Fibroblast of lung (primary cell): ENCODE results near the gene SSPN. TPM values are rescaled to one million over a fixed set of nuclear protein-coding genes. Genes with fewer than 3 reads are reported as not detected.

Experiments
- DNase-seq, 2 donors: peaks; one replicate each; pipeline versions ENCODE4 v3.0.0 to v3.0.0-alpha.2; 2010; ENCODE audit warnings: low read depth in 2 of 2
- H2AFZ ChIP-seq: 2 replicates; pipeline ENCODE4 v1.5.1; 2012; ENCODE audit warnings: low read length, control low read depth, inconsistent platforms
- H3K27ac ChIP-seq: 2 replicates; pipeline ENCODE4 v1.5.1; 2011; ENCODE audit warnings: low read length, control low read depth; ENCODE audit not compliant: insufficient read depth
- H3K27me3 ChIP-seq: 2 replicates; pipeline ENCODE4 v1.5.1; 2011; ENCODE audit warnings: mild to moderate bottlenecking, low read length; ENCODE audit not compliant: control insufficient read depth, insufficient read depth
- H3K36me3 ChIP-seq: 2 replicates; pipeline ENCODE4 v1.5.1; 2011; ENCODE audit warnings: low read length; ENCODE audit not compliant: control insufficient read depth, insufficient read depth
- H3K4me1 ChIP-seq: 2 replicates; pipeline ENCODE4 v1.5.1; 2011; ENCODE audit warnings: low read length; ENCODE audit not compliant: control insufficient read depth, insufficient read depth; ENCODE audit errors: extremely low read depth
- H3K4me2 ChIP-seq: 2 replicates; pipeline ENCODE4 v1.5.1; 2011; ENCODE audit warnings: low read length, control low read depth; ENCODE audit not compliant: insufficient read depth; ENCODE audit errors: extremely low read depth
- H3K4me3 ChIP-seq, 4 experiments: fragments of 200-600 bp in 1 of 4; sonication (generic) in 1 of 4; replicated peaks in 1 of 4; 2 replicates each; pipeline ENCODE4 v1.5.1; 2011 to 2016; ENCODE audit warnings: low read length in 4 of 4, low read depth in 3 of 4, mild to moderate bottlenecking in 3 of 4, control low read depth in 2 of 4, inconsistent platforms in 1 of 4, mixed read lengths in 1 of 4; ENCODE audit not compliant: insufficient read depth in 1 of 4; ENCODE audit errors: control extremely low read depth in 1 of 4
- H3K79me2 ChIP-seq: 2 replicates; pipeline ENCODE4 v1.5.1; 2012; ENCODE audit warnings: mild to moderate bottlenecking, low read length, inconsistent platforms; ENCODE audit not compliant: control insufficient read depth, insufficient read depth
- H3K9ac ChIP-seq: 2 replicates; pipeline ENCODE4 v1.5.1; 2011; ENCODE audit warnings: mild to moderate bottlenecking, low read length, control low read depth; ENCODE audit not compliant: insufficient read depth
- H3K9me3 ChIP-seq: 2 replicates; pipeline ENCODE4 v1.5.1; 2012; ENCODE audit warnings: low read depth, low read length; ENCODE audit not compliant: control insufficient read depth, insufficient read depth
- H4K20me1 ChIP-seq: 2 replicates; pipeline ENCODE4 v1.5.1; 2011; ENCODE audit warnings: low read length; ENCODE audit not compliant: control insufficient read depth, insufficient read depth; ENCODE audit errors: extremely low read depth
- CTCF ChIP-seq, 2 donors: IDR thresholded peaks in 1 of 2; conservative IDR thresholded peaks in 1 of 2; 1 replicate in 1 of 2; 2 replicates in 1 of 2; pipeline ENCODE4 v1.5.1; 2011 to 2012; ENCODE audit warnings: low read length in 2 of 2, control low read depth in 1 of 2, inconsistent platforms in 1 of 2, low read depth in 1 of 2, mild to moderate bottlenecking in 1 of 2
- EZH2 ChIP-seq: IDR thresholded peaks from 2 replicates; pipeline ENCODE4 v1.5.1; 2012; ENCODE audit warnings: low read length, control low read depth, mild to moderate bottlenecking; ENCODE audit errors: missing control alignments
- polyA plus RNA-seq, 2 donors: library from polyadenylated mRNA; depleted of rRNA in 1 of 2; stranded (reverse) in 1 of 2; unstranded in 1 of 2; fragments of >200 nt; gene quantifications; 2 replicates each; pipeline ENCODE4 v1.2.1, GENCODE V29; 2011 to 2012; ENCODE audit warnings: missing spikeins in 1 of 2
- total RNA-seq: library from RNA; depleted of rRNA; stranded (reverse); fragments of >200 nt; gene quantifications from 2 replicates; pipeline ENCODE4 v1.2.1, GENCODE V29; 2014

Gene SSPN
- total and polyA plus RNA-seq, 2 donors (not counting 1 experiment from before 2014, with no cell fraction given), result 18.3 to 18.5 TPM

- H3K36me3 ChIP-seq, result no peaks in the 10 kb centered on the region
- TF ChIP-seq CTCF (conservative IDR thresholded peaks at IDR 0.05 in 1 of 2, IDR thresholded peaks at IDR 0.05 in 1 of 2; ENCODE audit: low read depth in 1 of 2, low read length in 2 of 2) (no peak), EZH2 (no peak)
Measured at GRCh38 chr12:26244503-26244902, 49.1 kb downstream of the SSPN start.

GRCh38 chr12:26245175-26245942, 50.0 kb downstream of the SSPN start:
- DNase-seq, result no peak
- no peaks in the 10 kb centered on the region for H3K79me2 ChIP-seq
- H3K4me2 ChIP-seq, result no peak overlapping the region
- no peaks in the 10 kb centered on the region for H4K20me1 ChIP-seq
- no peaks in the 10 kb centered on the region for H3K9me3 ChIP-seq
- no peak overlapping the region for H3K4me3 ChIP-seq
- H3K27ac ChIP-seq, result no peak overlapping the region
- no peaks in the 10 kb centered on the region for H3K4me1 ChIP-seq
- H3K27me3 ChIP-seq, result no peaks in the 10 kb centered on the region
- no peaks in the 10 kb centered on the region for H3K36me3 ChIP-seq
- H3K9ac ChIP-seq, result no peak overlapping the region
- no peak overlapping the region for H2AFZ ChIP-seq
- TF ChIP-seq CTCF (conservative IDR thresholded peaks at IDR 0.05 in 1 of 2, IDR thresholded peaks at IDR 0.05 in 1 of 2; ENCODE audit: low read depth in 1 of 2, low read length in 2 of 2), result no peak
- TF ChIP-seq EZH2, result no peak

More at GRCh38 chr12:26244503-26244902, 49.1 kb downstream of the SSPN start:
- Histone ChIP-seq H3K9me3 (no peaks in the 10 kb centered on the region), H3K4me3 (no peak overlapping the region), H3K4me1 (no peaks in the 10 kb centered on the region), H3K27me3 (no peaks in the 10 kb centered on the region), H3K79me2 (no peaks in the 10 kb centered on the region), H3K9ac (no peak overlapping the region), H4K20me1 (no peaks in the 10 kb centered on the region), H2AFZ (no peak overlapping the region), H3K4me2 (no peak overlapping the region), H3K27ac (no peak overlapping the region)
- DNase-seq, result no peak

GRCh38 chr12:26246483-26247164, 51.3 kb downstream of the SSPN start:
- Histone ChIP-seq H2AFZ (no peak overlapping the region), H3K36me3 (no peaks in the 10 kb centered on the region), H3K27me3 (no peaks in the 10 kb centered on the region), H3K9ac (no peak overlapping the region), H3K27ac (no peak overlapping the region), H3K9me3 (no peaks in the 10 kb centered on the region), H4K20me1 (no peaks in the 10 kb centered on the region), H3K4me2 (no peak overlapping the region), H3K4me3 (no peak overlapping the region), H3K4me1 (no peaks in the 10 kb centered on the region), H3K79me2 (no peaks in the 10 kb centered on the region)
- TF ChIP-seq CTCF (conservative IDR thresholded peaks at IDR 0.05 in 1 of 2, IDR thresholded peaks at IDR 0.05 in 1 of 2; ENCODE audit: low read depth in 1 of 2, low read length in 2 of 2) (no peak), EZH2 (no peak)
- no peak for DNase-seq
